Measurements from ENCODE around the gene CCL28.

DNA sequence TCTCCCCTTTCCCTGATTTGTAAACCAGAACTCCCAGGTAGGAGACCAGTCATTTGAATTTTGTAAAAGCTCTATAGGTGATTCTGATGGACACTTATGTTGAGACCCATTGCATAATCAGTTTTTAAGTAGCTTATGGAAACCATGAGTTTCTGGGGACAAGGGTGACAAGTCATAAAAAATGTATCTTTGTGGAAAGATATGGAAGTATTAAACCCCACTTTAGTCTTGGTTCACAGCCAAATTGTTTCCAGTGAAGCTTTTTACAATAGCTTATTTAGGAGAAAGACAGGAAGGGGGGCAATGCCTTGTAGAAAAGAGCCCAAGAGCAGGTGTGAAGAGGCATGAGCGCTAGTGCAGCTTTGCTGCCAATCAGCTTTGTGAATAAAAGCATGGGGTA, 453 bp upstream of the CCL28 start:
- TF ChIP-seq, protein P1, sequence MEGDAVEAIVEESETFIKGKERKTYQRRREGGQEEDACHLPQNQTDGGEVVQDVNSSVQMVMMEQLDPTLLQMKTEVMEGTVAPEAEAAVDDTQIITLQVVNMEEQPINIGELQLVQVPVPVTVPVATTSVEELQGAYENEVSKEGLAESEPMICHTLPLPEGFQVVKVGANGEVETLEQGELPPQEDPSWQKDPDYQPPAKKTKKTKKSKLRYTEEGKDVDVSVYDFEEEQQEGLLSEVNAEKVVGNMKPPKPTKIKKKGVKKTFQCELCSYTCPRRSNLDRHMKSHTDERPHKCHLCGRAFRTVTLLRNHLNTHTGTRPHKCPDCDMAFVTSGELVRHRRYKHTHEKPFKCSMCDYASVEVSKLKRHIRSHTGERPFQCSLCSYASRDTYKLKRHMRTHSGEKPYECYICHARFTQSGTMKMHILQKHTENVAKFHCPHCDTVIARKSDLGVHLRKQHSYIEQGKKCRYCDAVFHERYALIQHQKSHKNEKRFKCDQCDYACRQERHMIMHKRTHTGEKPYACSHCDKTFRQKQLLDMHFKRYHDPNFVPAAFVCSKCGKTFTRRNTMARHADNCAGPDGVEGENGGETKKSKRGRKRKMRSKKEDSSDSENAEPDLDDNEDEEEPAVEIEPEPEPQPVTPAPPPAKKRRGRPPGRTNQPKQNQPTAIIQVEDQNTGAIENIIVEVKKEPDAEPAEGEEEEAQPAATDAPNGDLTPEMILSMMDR (conservative IDR thresholded peaks at IDR 0.05; ENCODE audit: low read length), result no peak
- no peak for TF ChIP-seq EZH2phosphoT487 (IDR thresholded peaks at IDR 0.05; ENCODE audit: borderline replicate concordance, low read depth, low read length)
